Stimulated activated CD8-positive, alpha-beta memory T cell treated with anti-CD3 and anti-CD28 coated beads, Interleukin-2, amount 100 ng/mL, for 48 hours (primary cell): ENCODE results near the gene ZBTB11.
"Not testable (repeated sequence)": the region's sequence is repeated elsewhere in the genome, so short reads cannot be mapped to it uniquely, and the experiment has no call there.

Experiments used
- DNase-seq, 2 donors: peaks; one replicate each; pipeline ENCODE4 v3.0.0-alpha.2; 2020; ENCODE audit warnings: low read depth in 2 of 2

The ZBTB11 gene

GRCh38 chr3:101618726-101619125 is 58.2 kb downstream of the ZBTB11 start:
- no peak for DNase-seq

GRCh38 chr3:101617478-101617877 is 59.5 kb downstream of the ZBTB11 start:
- no peak for DNase-seq

GRCh38 chr3:101615525-101615924 is 61.4 kb downstream of the ZBTB11 start:
- DNase-seq: no peak

- not testable (repeated sequence) for DNase-seq
Observed at GRCh38 chr3:101613014-101613413, 63.9 kb downstream of the ZBTB11 start.

GRCh38 chr3:101611023-101611422 is 65.9 kb downstream of the ZBTB11 start:
- DNase-seq: no peak

GRCh38 chr3:101605398-101605797 is 71.5 kb downstream of the ZBTB11 start:
- not testable (repeated sequence) for DNase-seq

GRCh38 chr3:101603184-101603583 is 73.7 kb downstream of the ZBTB11 start:
- DNase-seq: no peak

GRCh38 chr3:101602731-101603130 is 74.2 kb downstream of the ZBTB11 start:
- DNase-seq: no peak
